Spleen (tissue), 11 donors: ENCODE measurements around the gene ATAD5. TPM values are rescaled to one million over a fixed set of nuclear protein-coding genes. Genes with fewer than 3 reads are reported as not detected.

Experiments used
- DNase-seq: peaks from one replicate; pipeline ENCODE4 v3.0.0-alpha.2; 2020
- H3K27ac ChIP-seq, 8 donors: fragments of 200-600 bp; sonication (generic) in 7 of 8; 1 replicate in 4 of 8; 2 replicates in 4 of 8; pipeline versions ENCODE4 v1.5.0 to v1.8.0; 2016 to 2021; ENCODE audit warnings: inconsistent platforms in 4 of 8, mild to moderate bottlenecking in 4 of 8, moderate library complexity in 1 of 8
- H3K27me3 ChIP-seq, 7 donors: fragments of 200-600 bp; sonication (generic) in 6 of 7; replicated peaks in 1 of 7; 1 replicate in 4 of 7; 2 replicates in 3 of 7; pipeline versions ENCODE4 v1.5.0 to v1.8.0; 2016 to 2021; ENCODE audit warnings: inconsistent platforms in 3 of 7, mild to moderate bottlenecking in 1 of 7
- H3K36me3 ChIP-seq, 6 donors: fragments of 200-600 bp; sonication (generic) in 5 of 6; 1 replicate in 4 of 6; 2 replicates in 2 of 6; pipeline versions ENCODE4 v1.5.0 to v1.8.0; 2016 to 2021; ENCODE audit warnings: inconsistent platforms in 2 of 6
- H3K4me1 ChIP-seq, 6 donors: fragments of 200-600 bp; sonication (generic) in 5 of 6; 1 replicate in 3 of 6; 2 replicates in 3 of 6; pipeline versions ENCODE4 v1.5.0 to v1.8.0; 2016 to 2021; ENCODE audit warnings: inconsistent platforms in 3 of 6
- H3K4me3 ChIP-seq, 8 donors: fragments of 200-600 bp; sonication (generic) in 7 of 8; 1 replicate in 4 of 8; 2 replicates in 4 of 8; pipeline versions ENCODE4 v1.5.0 to v1.8.0; 2016 to 2021; ENCODE audit warnings: inconsistent platforms in 4 of 8, mild to moderate bottlenecking in 4 of 8, moderate library complexity in 2 of 8
- H3K9me3 ChIP-seq, 8 donors: fragments of 200-600 bp; sonication (generic) in 7 of 8; 1 replicate in 4 of 8; 2 replicates in 4 of 8; pipeline versions ENCODE4 v1.5.0 to v1.8.0; 2016 to 2021; ENCODE audit warnings: inconsistent platforms in 4 of 8
- CTCF ChIP-seq, 11 experiments: fragments of 200-600 bp in 7 of 11; fragments of 450-650 bp in 4 of 11; sonication (generic) in 4 of 11; IDR thresholded peaks in 8 of 11; conservative IDR thresholded peaks in 3 of 11; 1 replicate in 7 of 11; 2 replicates in 4 of 11; pipeline versions ENCODE4 v1.4.0 to v1.8.0; 2016 to 2021; ENCODE audit warnings: antibody characterized with exemption in 11 of 11, inconsistent platforms in 4 of 11, mild to moderate bottlenecking in 1 of 11
- POLR2A ChIP-seq, 3 donors: fragments of 450-650 bp; IDR thresholded peaks; one replicate each; pipeline ENCODE4 v1.5.1; 2017; ENCODE audit warnings: antibody characterized with exemption in 3 of 3, mild to moderate bottlenecking in 1 of 3
- POLR2AphosphoS5 ChIP-seq, 3 donors: sonication (generic); formaldehyde crosslinking; IDR thresholded peaks; one replicate each; pipeline ENCODE4 v1.5.1; 2017; ENCODE audit warnings: antibody characterized with exemption in 3 of 3
- WGBS, 5 donors: extraction: QIAGEN DNeasy Blood & Tissue Kit in 3 of 5; methylation state at CpG; one replicate each; pipeline versions ENCODE4 v1.1.5 to v1.1.7; 2013 to 2018; 5-methylcytosine and 5-hydroxymethylcytosine counted together
- intact Hi-C: fragments of 100-400 bp; cut with DNase I; formaldehyde crosslinking; loops from one replicate; pipeline ENCODE4 v1.15.0; 2023; ENCODE audit warnings: low total_unique reads
- polyA plus RNA-seq, 3 donors: library from polyadenylated mRNA; stranded (reverse); fragments of 200-250 nt; gene quantifications; one replicate each; pipeline ENCODE4 v1.2.1, GENCODE V29; 2013
- total RNA-seq, 7 donors: library from RNA; depleted of rRNA in 3 of 7; stranded (reverse); fragments of >200 nt in 3 of 7; fragmentation: NEBNext Ultra II Directional in 4 of 7; extraction: Animal tissue kit (Norgen Biotek cat#: 25700) in 4 of 7; gene quantifications; one replicate each; pipeline versions ENCODE4 v1.1.0 to v1.2.1, GENCODE V29; 2016 to 2021
- donor health status: healthy with polysubstance abuse.
- donor health status: DM: no; HTN: no; CAD: no; lungs with moderate emphysema.
- donor health status: DM: no; HTN: no; CAD: no.
- donor health status: Bipolar disorder and iron deficiency.
- donor health status: healthy.
- donor health status: DM: no; HTN: no; CAD: no.
- donor health status: DM: yes; HTN: yes; CAD: no.

The ATAD5 gene
- total and polyA plus RNA-seq, 10 donors, result 0.61 to 7.4 (median 4.0) TPM

- peaks cover 7 to 20% (median 15%) of the 10 kb centered on the region in 6 donors for H3K4me1 ChIP-seq
- intact Hi-C loops, result no loop called here
- H3K27ac ChIP-seq, result no peak overlapping the region
- TF ChIP-seq POLR2AphosphoS5 (IDR thresholded peaks at IDR 0.05), result no peak
- TF ChIP-seq POLR2A (IDR thresholded peaks at IDR 0.05), result no peak
- no peak for TF ChIP-seq CTCF (IDR thresholded peaks at IDR 0.05 in 8 of 11, conservative IDR thresholded peaks at IDR 0.05 in 3 of 11)
- no peak for DNase-seq
- no peaks in the 10 kb centered on the region for H3K9me3 ChIP-seq
- H3K27me3 ChIP-seq, result no peaks in the 10 kb centered on the region
- peaks cover 3 to 87% (median 66%) of the 10 kb centered on the region in 6 donors for H3K36me3 ChIP-seq
- 88 to 100% (median 95%) methylated on average over 1 of the region's 1 CpG for WGBS, 5 donors
- H3K4me3 ChIP-seq, result no peak overlapping the region
These were observed 30.1 kb upstream of the ATAD5 start for GRCh38 chr17:30801671-30802070.

- Histone ChIP-seq H3K4me3 (no peak overlapping the region), H3K4me1 (peaks cover 35 to 63% (median 58%) of the 10 kb centered on the region in 6 donors), H3K27ac (peak overlapping the region in 5 of 8 donors; percentile 88 to 97 (median 93)), H3K27me3 (no peaks in the 10 kb centered on the region), H3K36me3 (peaks cover 3 to 62% (median 31%) of the 10 kb centered on the region in 6 donors), H3K9me3 (no peaks in the 10 kb centered on the region)
- no peak for TF ChIP-seq POLR2A (IDR thresholded peaks at IDR 0.05)
- TF ChIP-seq POLR2AphosphoS5 (IDR thresholded peaks at IDR 0.05), result no peak
- TF ChIP-seq CTCF (IDR thresholded peaks at IDR 0.05 in 8 of 11, conservative IDR thresholded peaks at IDR 0.05 in 3 of 11), result peak in 4 of 11 experiments; percentile 7 to 27 (median 18)
- DNase-seq, result no peak
- WGBS, 5 donors, result 56 to 81% (median 70%) methylated on average over 2 of the region's 2 CpGs
- intact Hi-C loops, result no loop called here
These were observed 25.8 kb upstream of the ATAD5 start for GRCh38 chr17:30805944-30806456.

DNA sequence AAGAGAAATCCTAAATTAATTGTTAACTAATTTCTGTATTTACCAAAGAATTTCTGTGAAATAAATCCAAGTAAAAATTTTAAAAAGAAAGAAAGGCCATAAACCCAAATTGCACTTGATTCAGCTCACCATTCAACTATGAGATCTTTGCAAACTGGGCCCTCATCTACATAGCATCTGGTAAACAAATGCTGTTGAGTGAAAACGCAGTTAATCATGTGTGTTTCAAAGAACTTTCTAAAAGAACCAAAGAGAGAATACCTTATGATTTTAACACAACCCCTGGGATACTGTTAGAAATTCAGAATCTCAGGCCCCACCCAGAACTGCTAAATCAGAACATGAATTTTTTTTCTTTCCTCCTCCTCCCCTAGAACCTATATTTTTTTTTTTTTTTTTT is 23.9 kb upstream of the ATAD5 start:
- Histone ChIP-seq H3K36me3 (peaks cover 0 to 54% (median 12%) of the 10 kb centered on the region in 6 donors), H3K27ac (peak overlapping the region; percentile 88 to 97 (median 90)), H3K4me3 (peak overlapping the region in 1 of 8 donors; percentile 25), H3K9me3 (no peaks in the 10 kb centered on the region), H3K27me3 (no peaks in the 10 kb centered on the region), H3K4me1 (peaks cover 47 to 82% (median 74%) of the 10 kb centered on the region in 6 donors)
- TF ChIP-seq POLR2AphosphoS5 (IDR thresholded peaks at IDR 0.05), result no peak
- TF ChIP-seq POLR2A (IDR thresholded peaks at IDR 0.05), result no peak
- no peak for TF ChIP-seq CTCF (IDR thresholded peaks at IDR 0.05 in 8 of 11, conservative IDR thresholded peaks at IDR 0.05 in 3 of 11)
- WGBS, 5 donors, result 71 to 86% (median 84%) methylated on average over 1 of the region's 1 CpG
- intact Hi-C loops, result no loop called here
- DNase-seq, result no peak

DNA sequence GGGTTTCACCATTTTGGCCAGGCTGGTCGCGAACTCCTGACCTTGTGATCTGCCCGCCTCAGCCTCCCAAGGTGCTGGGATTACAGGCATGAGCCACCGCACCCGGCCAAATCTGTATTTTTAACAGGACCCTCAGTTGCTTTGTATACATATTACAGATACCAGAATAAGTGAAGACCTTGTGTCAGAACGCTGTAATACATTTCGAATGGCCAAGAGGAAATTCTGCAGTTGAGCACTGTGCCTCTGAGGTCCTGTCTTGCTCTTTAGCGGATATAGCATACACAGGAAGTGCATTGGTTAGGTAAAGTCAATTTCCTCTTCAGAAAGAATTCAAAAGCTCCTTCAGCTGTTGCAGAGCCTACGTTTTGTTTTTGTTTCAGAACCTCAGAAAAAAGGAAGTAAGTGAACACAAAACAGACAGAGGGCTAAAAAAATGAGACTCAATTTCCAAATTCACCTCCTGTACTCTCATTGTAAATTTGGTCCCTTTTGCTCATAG is 22.9 kb upstream of the ATAD5 start:
- DNase-seq, result no peak
- H3K36me3 ChIP-seq, result peaks cover 0 to 45% (median 3%) of the 10 kb centered on the region in 6 donors
- H3K27me3 ChIP-seq, result no peaks in the 10 kb centered on the region
- intact Hi-C loops, result no loop called here
- peaks cover 54 to 92% (median 82%) of the 10 kb centered on the region in 6 donors for H3K4me1 ChIP-seq
- TF ChIP-seq POLR2A (IDR thresholded peaks at IDR 0.05) (peak in 1 of 3 donors; percentile 35), POLR2AphosphoS5 (IDR thresholded peaks at IDR 0.05) (peak in 1 of 3 donors; percentile 72), CTCF (IDR thresholded peaks at IDR 0.05 in 8 of 11, conservative IDR thresholded peaks at IDR 0.05 in 3 of 11) (peak in 2 of 11 experiments; percentile 6 to 19)
- H3K9me3 ChIP-seq, result no peaks in the 10 kb centered on the region
- 14 to 33% (median 19%) methylated on average over 9 of the region's 9 CpGs for WGBS, 5 donors
- peak overlapping the region; percentile 88 to 97 (median 90) for H3K27ac ChIP-seq
- H3K4me3 ChIP-seq, result peak overlapping the region in 5 of 8 donors; percentile 16 to 61 (median 25)
